Psoas muscle (tissue), 8 donors: ENCODE data around the gene SPDL1. TPM values are rescaled to one million over a fixed set of nuclear protein-coding genes. Genes with fewer than 3 reads are reported as not detected.

ENCODE experiments used
- ATAC-seq, 4 donors: fragments of 200-7000 bp; cut with Tn5 transposase; one replicate each; pipeline ENCODE4 v1.9.1; 2020; ENCODE audit warnings: moderate library complexity in 3 of 4, mild to moderate bottlenecking in 2 of 4
- DNase-seq, 2 donors: peaks; one replicate each; pipeline ENCODE4 v3.0.0-alpha.2; 2020
- H3K27ac ChIP-seq: fragments of 200-600 bp; one replicate; pipeline ENCODE4 v1.8.0; 2022
- H3K27me3 ChIP-seq, 3 donors: fragments of 200-600 bp in 1 of 3; one replicate each; pipeline versions ENCODE4 v1.6.1 to v1.8.0; 2013 to 2022; ENCODE audit warnings: low read length in 2 of 3, mild to moderate bottlenecking in 2 of 3, moderate library complexity in 1 of 3; ENCODE audit not compliant: insufficient read depth in 3 of 3
- H3K36me3 ChIP-seq, 2 donors: fragments of 200-600 bp in 1 of 2; one replicate each; pipeline versions ENCODE4 v1.6.1 to v1.8.0; 2013 to 2022; ENCODE audit warnings: low read depth in 1 of 2, mild to moderate bottlenecking in 1 of 2, moderate library complexity in 1 of 2; ENCODE audit not compliant: insufficient read depth in 1 of 2
- H3K4me1 ChIP-seq: fragments of 200-600 bp; one replicate; pipeline ENCODE4 v1.8.0; 2022
- H3K4me3 ChIP-seq: fragments of 200-600 bp; one replicate; pipeline ENCODE4 v1.8.0; 2022; ENCODE audit warnings: mild to moderate bottlenecking
- H3K9me3 ChIP-seq: fragments of 200-600 bp; one replicate; pipeline ENCODE4 v1.8.0; 2022
- CTCF ChIP-seq: fragments of 200-600 bp; IDR thresholded peaks from one replicate; pipeline ENCODE4 v1.8.0; 2022; ENCODE audit warnings: antibody characterized with exemption
- WGBS, 3 donors: extraction: QIAGEN DNeasy Blood & Tissue Kit; methylation state at CpG; one replicate each; pipeline versions ENCODE4 v1.1.6 to v1.1.7; 2013; 5-methylcytosine and 5-hydroxymethylcytosine counted together
- intact Hi-C, 2 donors: fragments of 100-400 bp; cut with DNase I; formaldehyde crosslinking; loops; one replicate each; pipeline versions ENCODE4 v1.11.0 to v1.14.2; 2022
- polyA plus RNA-seq, 3 donors: library from polyadenylated mRNA; stranded (reverse); fragments of 200-250 nt; gene quantifications; one replicate each; pipeline ENCODE4 v1.2.3, GENCODE V29; 2013
- total RNA-seq, 4 donors: library from RNA; stranded (reverse); fragmentation: NEBNext Ultra II Directional in 2 of 4; extraction: Animal tissue kit (Norgen Biotek cat#: 25700) in 2 of 4; gene quantifications; one replicate each; pipeline versions ENCODE4 v1.2.1 to v1.2.4, GENCODE V29; 2021 to 2023
- donor health status: healthy with polysubstance abuse.
- donor health status: DM: no; HTN: no; CAD: no; lungs with moderate emphysema.
- donor health status: Bipolar disorder and iron deficiency.
- donor health status: healthy.
- donor health status: DM: yes; HTN: yes; CAD: no.
- donor health status: DM: no; HTN: no; CAD: no.
- donor health status: DM: no; HTN: no; CAD: no.
- donor health status: DM: yes; HTN: yes; CAD: no.

SPDL1 gene
- total and polyA plus RNA-seq, 7 donors, result 1.7 to 6.3 (median 2.8) TPM

DNA sequence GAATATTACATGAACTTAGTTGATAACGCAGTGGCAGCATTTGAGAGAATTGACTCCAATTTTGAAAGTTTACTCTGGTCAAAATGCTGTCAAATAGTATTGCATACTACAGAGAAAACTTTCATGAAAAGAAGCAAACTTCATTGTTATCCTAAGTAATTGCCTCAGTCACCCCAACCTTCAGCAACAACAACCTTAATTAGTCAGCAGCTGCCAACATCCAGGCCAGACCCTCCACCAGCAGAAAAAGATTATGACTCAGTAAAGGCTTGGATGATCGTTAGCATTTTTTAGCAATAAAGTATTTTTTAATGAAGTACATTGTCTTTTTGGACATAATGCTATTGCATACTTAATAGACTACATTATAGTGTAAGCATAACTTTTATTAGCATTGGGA, 40.8 kb upstream of the SPDL1 start:
- TF ChIP-seq CTCF, result no peak
- Histone ChIP-seq H3K4me3 (no peak overlapping the region), H3K27ac (no peak overlapping the region), H3K27me3 (peaks cover 0 to 3% (median 0%) of the 10 kb centered on the region in 3 donors), H3K9me3 (no peaks in the 10 kb centered on the region), H3K36me3 (no peaks in the 10 kb centered on the region), H3K4me1 (no peaks in the 10 kb centered on the region)
- DNase-seq (no peak), ATAC-seq (no peak)
- 86 to 88% (median 86%) methylated on average over 2 of the region's 2 CpGs for WGBS, 3 donors
- intact Hi-C loops, result loop anchor here in 1 of 2 donors (10.0 kb wide), 1 partner anchor 238 kb away; the partner anchor contains the start of gene SLIT3

GRCh38 chr5:169544264-169544950, 39.2 kb upstream of the SPDL1 start:
- intact Hi-C loops, result loop anchor here in 1 of 2 donors (10.0 kb wide), 1 partner anchor 240 kb away; the partner anchor contains the start of gene SLIT3
- H3K27me3 ChIP-seq, result peaks cover 0 to 3% (median 0%) of the 10 kb centered on the region in 3 donors
- H3K36me3 ChIP-seq, result no peaks in the 10 kb centered on the region
- H3K4me3 ChIP-seq, result no peak overlapping the region
- ATAC-seq (no peak), DNase-seq (no peak)
- WGBS, 3 donors, result 61 to 73% (median 66%) methylated on average over 2 of the region's 2 CpGs
- no peak for TF ChIP-seq CTCF
- no peaks in the 10 kb centered on the region for H3K4me1 ChIP-seq
- no peaks in the 10 kb centered on the region for H3K9me3 ChIP-seq
- no peak overlapping the region for H3K27ac ChIP-seq

DNA sequence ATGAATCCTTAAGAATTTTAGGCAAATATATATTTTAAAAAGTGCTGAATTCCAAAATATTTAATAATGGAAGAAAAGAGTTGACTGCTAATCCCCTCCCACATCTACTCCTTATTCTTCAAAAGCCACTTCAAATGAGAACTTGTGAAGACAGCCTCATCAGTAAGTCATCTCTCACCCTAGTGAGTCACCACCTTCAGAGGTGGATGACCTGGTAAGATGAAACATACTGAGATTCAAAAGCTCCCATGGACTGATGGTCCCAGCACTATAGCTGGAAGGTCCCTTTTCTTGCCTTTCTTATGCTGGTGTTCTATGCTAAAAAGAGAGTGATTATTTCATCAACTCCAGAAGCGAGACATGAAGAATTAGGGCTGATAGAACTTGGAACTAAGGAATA, 37.8 kb upstream of the SPDL1 start:
- intact Hi-C loops, result loop anchor here in 1 of 2 donors (10.0 kb wide), 1 partner anchor 241 kb away; the partner anchor contains the start of gene SLIT3
- ATAC-seq, result no peak

DNA sequence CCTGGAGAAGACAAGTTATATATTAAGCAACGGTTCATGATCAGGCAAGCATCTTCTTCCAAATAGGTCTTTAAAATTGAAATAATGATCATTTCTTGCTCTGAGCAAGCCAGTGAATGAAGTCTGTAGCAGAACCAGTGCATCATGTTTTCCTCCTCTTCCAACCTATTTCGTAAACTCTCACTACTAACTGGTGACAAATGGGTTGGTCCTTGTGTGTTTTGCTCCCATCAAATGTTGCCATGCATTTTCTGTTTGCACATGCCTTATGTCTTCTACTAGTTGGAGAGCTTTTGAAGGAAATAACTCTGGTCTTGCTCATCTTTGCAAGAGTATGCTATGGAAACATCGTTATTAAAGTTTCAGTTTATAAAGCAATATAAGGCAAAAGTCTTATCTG, 37.2 kb upstream of the SPDL1 start:
- TF ChIP-seq CTCF, result no peak
- no peak overlapping the region for H3K27ac ChIP-seq
- 82 to 84% (median 82%) methylated on average over 3 of the region's 3 CpGs for WGBS, 3 donors
- no peak for DNase-seq
- H3K36me3 ChIP-seq, result no peaks in the 10 kb centered on the region
- no peak overlapping the region for H3K4me3 ChIP-seq
- ATAC-seq, result no peak
- peaks cover 0 to 3% (median 0%) of the 10 kb centered on the region in 3 donors for H3K27me3 ChIP-seq
- H3K9me3 ChIP-seq, result no peaks in the 10 kb centered on the region
- H3K4me1 ChIP-seq, result no peaks in the 10 kb centered on the region
- intact Hi-C loops, result loop anchor here in 1 of 2 donors (10.0 kb wide), 1 partner anchor 242 kb away; the partner anchor contains the start of gene SLIT3

More for the DNA sequence above, 37.8 kb upstream of the SPDL1 start:
- TF ChIP-seq CTCF, result no peak
- Histone ChIP-seq H3K4me1 (no peaks in the 10 kb centered on the region), H3K27ac (no peak overlapping the region), H3K27me3 (peaks cover 0 to 3% (median 0%) of the 10 kb centered on the region in 3 donors), H3K4me3 (no peak overlapping the region), H3K9me3 (no peaks in the 10 kb centered on the region), H3K36me3 (no peaks in the 10 kb centered on the region)
- WGBS, 3 donors, result 68 to 74% (median 70%) methylated on average over 1 of the region's 1 CpG
- no peak for DNase-seq
